IMR-90 (cell line): ENCODE data around the gene KRTAP5-9. TPM values are rescaled to one million over a fixed set of nuclear protein-coding genes. Genes with fewer than 3 reads are reported as not detected.

ENCODE experiments used
- ATAC-seq: fragments of 200-7000 bp; cut with Tn5 transposase; 2 replicates; pipeline ENCODE4 v1.9.1; 2020; ENCODE audit warnings: low read depth, mild to moderate bottlenecking, moderate library complexity
- BruUV-seq: library from RNA; stranded (reverse); fragments of 400-500 nt; replicated peaks from 2 replicates; lab custom pipeline; 2021; lab: Mats Ljungman, UMichigan
- CTCF ChIA-PET: fragments of 300-600 bp; formaldehyde crosslinking; extraction: SDS; loops from one replicate; lab custom pipeline; 2021; ENCODE audit warnings: antibody characterized with exemption; lab: Yijun Ruan, JAX
- POLR2A ChIA-PET: fragments of 300-600 bp; sonication (Branson Sonifier 250); formaldehyde crosslinking; loops from one replicate; lab custom pipeline; 2022; ENCODE audit warnings: antibody characterized with exemption; ENCODE audit not compliant: unreplicated experiment; lab: Charles Lee
- DNase-seq: peaks from one replicate; pipeline ENCODE4 v3.0.0; 2013
- H2AFZ ChIP-seq: replicated peaks from 2 replicates; pipeline ENCODE3; 2013; ENCODE audit warnings: low read length, mild to moderate bottlenecking; ENCODE audit not compliant: poor library complexity
- H2AK5ac ChIP-seq: 2 replicates; pipeline ENCODE4 v1.6.1; 2013; ENCODE audit warnings: low read depth, low read length, inconsistent platforms
- H2AK9ac ChIP-seq: replicated peaks from 2 replicates; pipeline ENCODE3; 2013; ENCODE audit warnings: mild to moderate bottlenecking, low read depth, low read length, moderate library complexity; ENCODE audit not compliant: poor library complexity
- H2BK120ac ChIP-seq: 2 replicates; pipeline ENCODE4 v1.6.1; 2013; ENCODE audit warnings: low read depth, low read length, inconsistent platforms
- H2BK15ac ChIP-seq: 3 replicates; pipeline ENCODE4 v1.6.1; 2013; ENCODE audit warnings: low read depth, low read length, inconsistent platforms
- H2BK20ac ChIP-seq: 2 replicates; pipeline ENCODE4 v1.6.1; 2013; ENCODE audit warnings: low read depth, mild to moderate bottlenecking, inconsistent platforms, low read length, moderate library complexity
- H2BK5ac ChIP-seq: 2 replicates; pipeline ENCODE4 v1.6.1; 2013; ENCODE audit warnings: mild to moderate bottlenecking, low read depth, low read length, inconsistent platforms; ENCODE audit not compliant: poor library complexity, severe bottlenecking
- H3K14ac ChIP-seq: replicated peaks from 2 replicates; pipeline ENCODE4 v1.6.1; 2013; ENCODE audit warnings: low read depth, low read length, inconsistent platforms
- H3K18ac ChIP-seq: 2 replicates; pipeline ENCODE4 v1.6.1; 2013; ENCODE audit warnings: low read depth, low read length, control low read depth
- H3K23ac ChIP-seq: 2 replicates; pipeline ENCODE4 v1.6.1; 2013; ENCODE audit warnings: low read depth, low read length, inconsistent platforms
- H3K27ac ChIP-seq: 2 replicates; pipeline ENCODE4 v1.5.1; 2013; ENCODE audit warnings: mild to moderate bottlenecking, control low read depth, low read length; ENCODE audit not compliant: insufficient read depth
- H3K27me3 ChIP-seq: 2 replicates; pipeline ENCODE4 v1.6.1; 2013; ENCODE audit warnings: low read length; ENCODE audit not compliant: control insufficient read depth, insufficient read depth
- H3K36me3 ChIP-seq: 2 replicates; pipeline ENCODE4 v1.6.1; 2013; ENCODE audit warnings: low read length, mixed read lengths; ENCODE audit not compliant: control insufficient read depth, insufficient read depth
- H3K4ac ChIP-seq: 2 replicates; pipeline ENCODE4 v1.6.1; 2013; ENCODE audit warnings: low read depth, low read length, inconsistent platforms
- H3K4me1 ChIP-seq: 2 replicates; pipeline ENCODE4 v1.6.1; 2013; ENCODE audit warnings: low read length, mixed read lengths; ENCODE audit not compliant: control insufficient read depth, insufficient read depth
- H3K4me2 ChIP-seq: 2 replicates; pipeline ENCODE4 v1.6.1; 2013; ENCODE audit warnings: low read depth, mild to moderate bottlenecking, control low read depth, low read length, moderate library complexity
- H3K4me3 ChIP-seq: 2 replicates; pipeline ENCODE4 v1.5.1; 2013; ENCODE audit warnings: low read depth, mild to moderate bottlenecking, control low read depth, low read length, moderate library complexity; ENCODE audit not compliant: insufficient read depth
- H3K56ac ChIP-seq: 2 replicates; pipeline ENCODE4 v1.6.1; 2013; ENCODE audit warnings: low read length, inconsistent platforms; ENCODE audit not compliant: insufficient read depth; ENCODE audit errors: extremely low read depth
- H3K79me1 ChIP-seq, 2 experiments: 2 replicates each; pipeline ENCODE4 v1.6.1; 2013; ENCODE audit warnings: low read length in 2 of 2, inconsistent platforms in 1 of 2, low read depth in 1 of 2
- H3K9ac ChIP-seq: 2 replicates; pipeline ENCODE4 v1.6.1; 2013; ENCODE audit warnings: low read depth, low read length, control low read depth
- H3K9me1 ChIP-seq: 2 replicates; pipeline ENCODE4 v1.6.1; 2013; ENCODE audit warnings: low read length, inconsistent platforms; ENCODE audit not compliant: insufficient read depth
- H3K9me3 ChIP-seq: 2 replicates; pipeline ENCODE4 v1.6.1; 2013; ENCODE audit warnings: low read length; ENCODE audit not compliant: control insufficient read depth, insufficient read depth
- H4K20me1 ChIP-seq: 2 replicates; pipeline ENCODE4 v1.6.1; 2013; ENCODE audit warnings: low read length, inconsistent platforms; ENCODE audit not compliant: insufficient read depth
- H4K5ac ChIP-seq: 2 replicates; pipeline ENCODE4 v1.6.1; 2013; ENCODE audit warnings: mild to moderate bottlenecking, low read depth, low read length, control low read depth
- H4K8ac ChIP-seq, 2 experiments: 2 replicates each; pipeline ENCODE4 v1.6.1; 2013; ENCODE audit warnings: low read depth in 2 of 2, low read length in 2 of 2, control low read depth in 1 of 2, inconsistent platforms in 1 of 2
- H4K91ac ChIP-seq: 2 replicates; pipeline ENCODE4 v1.6.1; 2013; ENCODE audit warnings: low read depth, low read length, inconsistent platforms; ENCODE audit not compliant: insufficient read depth
- BHLHE40 ChIP-seq: fragments of 150-350 bp; IDR thresholded peaks from 2 replicates; pipeline ENCODE4 v1.6.1; 2016; ENCODE audit warnings: mild to moderate bottlenecking, low read depth, low read length
- CEBPB ChIP-seq: IDR thresholded peaks from 2 replicates; pipeline ENCODE4 v1.6.1; 2012; ENCODE audit warnings: low read depth, low read length, improper control_type of control experiment
- CHD1 ChIP-seq: IDR thresholded peaks from 2 replicates; pipeline ENCODE4 v1.6.1; 2012; ENCODE audit warnings: low read depth, low read length, improper control_type of control experiment
- FOS ChIP-seq: fragments of 150-350 bp; IDR thresholded peaks from 2 replicates; pipeline ENCODE4 v1.6.1; 2016; ENCODE audit warnings: low read depth, low read length
- MAFK ChIP-seq: IDR thresholded peaks from 2 replicates; pipeline ENCODE4 v1.6.1; 2012; ENCODE audit warnings: low read depth, low read length, improper control_type of control experiment
- MAZ ChIP-seq: IDR thresholded peaks from 2 replicates; pipeline ENCODE4 v1.6.1; 2012; ENCODE audit warnings: low read depth, mild to moderate bottlenecking, low read length, improper control_type of control experiment, moderate library complexity, borderline replicate concordance
- MXI1 ChIP-seq: IDR thresholded peaks from 2 replicates; pipeline ENCODE4 v1.6.1; 2012; ENCODE audit warnings: low read depth, mild to moderate bottlenecking, low read length, moderate library complexity, borderline replicate concordance
- NFE2L2 ChIP-seq: fragments of 150-350 bp; IDR thresholded peaks from 2 replicates; pipeline ENCODE4 v1.6.1; 2016; ENCODE audit warnings: low read depth, mild to moderate bottlenecking, low read length
- RAD21 ChIP-seq: IDR thresholded peaks from 2 replicates; pipeline ENCODE4 v1.6.1; 2012; ENCODE audit warnings: low read length, improper control_type of control experiment
- RCOR1 ChIP-seq: IDR thresholded peaks from 2 replicates; pipeline ENCODE4 v1.6.1; 2012; ENCODE audit warnings: mild to moderate bottlenecking, low read length, improper control_type of control experiment; ENCODE audit not compliant: insufficient replicate concordance
- RFX5 ChIP-seq: IDR thresholded peaks from 2 replicates; pipeline ENCODE4 v1.8.0; 2012; ENCODE audit warnings: low read depth, mild to moderate bottlenecking, low read length, moderate library complexity
- SMC3 ChIP-seq: fragments of 150-350 bp; IDR thresholded peaks from 2 replicates; pipeline ENCODE4 v1.6.1; 2016; ENCODE audit warnings: low read depth, mild to moderate bottlenecking, antibody characterized with exemption, low read length, moderate library complexity
- WGBS, 2 experiments: methylation state at CpG; one replicate each; pipeline versions ENCODE4 v1.1.5 to v1.1.7; 2013; ENCODE audit warnings: missing lambda C conversion rate in 2 of 2; ENCODE audit not compliant: insufficient read length in 1 of 2; ENCODE audit errors: extremely low coverage in 2 of 2; 5-methylcytosine and 5-hydroxymethylcytosine counted together
- dilution Hi-C: fragments of 300-500 bp; cut with HindIII; formaldehyde crosslinking; loops from one replicate; pipeline ENCODE4 v1.14.3; 2018; ENCODE audit warnings: low sequenced_read_pairs; ENCODE audit not compliant: unreplicated experiment
- in situ Hi-C: fragments of 300-500 bp; cut with MboI; formaldehyde crosslinking; loops from 3 replicates; pipeline ENCODE4 v1.14.3; 2019; ENCODE audit warnings: low sequenced_read_pairs, inconsistent platforms, mixed read lengths
- intact Hi-C: fragments of 100-400 bp; cut with micrococcal nuclease; formaldehyde crosslinking; loops from 2 replicates; pipeline ENCODE4 v1.10.0; 2022
- polyA plus RNA-seq, 3 experiments: library from polyadenylated mRNA; depleted of rRNA; stranded (reverse); fragments of >200 nt; gene quantifications; 2 replicates each; pipeline ENCODE4 v1.2.3, GENCODE V29; 2012; ENCODE audit warnings: low replicate concordance in 1 of 3
- total RNA-seq: library from RNA; depleted of rRNA; stranded (reverse); fragments of >200 nt; gene quantifications from 2 replicates; pipeline ENCODE4 v1.2.3, GENCODE V29; 2012
- TF ChIP-seq, protein P1 (sequence below): fragments of 150-350 bp; IDR thresholded peaks from 2 replicates; pipeline ENCODE4 v1.6.1; 2016; ENCODE audit warnings: low read depth, mild to moderate bottlenecking, low read length, moderate library complexity, borderline replicate concordance
- TF ChIP-seq, protein P2 (sequence below): conservative IDR thresholded peaks from 2 replicates; pipeline ENCODE4 v1.5.1; 2012; ENCODE audit warnings: mild to moderate bottlenecking, low read depth, low read length, improper control_type of control experiment
- TF ChIP-seq, protein P3 (sequence below): fragments of 150-350 bp; IDR thresholded peaks from 2 replicates; pipeline ENCODE4 v1.6.1; 2017; ENCODE audit warnings: mild to moderate bottlenecking, antibody characterized with exemption, low read length, low read depth

The KRTAP5-9 gene
- total and polyA plus RNA-seq, 2 of the 4 experiments (the other 2 are of a cell fraction), result 0.09 TPM; not detected in 1

DNA sequence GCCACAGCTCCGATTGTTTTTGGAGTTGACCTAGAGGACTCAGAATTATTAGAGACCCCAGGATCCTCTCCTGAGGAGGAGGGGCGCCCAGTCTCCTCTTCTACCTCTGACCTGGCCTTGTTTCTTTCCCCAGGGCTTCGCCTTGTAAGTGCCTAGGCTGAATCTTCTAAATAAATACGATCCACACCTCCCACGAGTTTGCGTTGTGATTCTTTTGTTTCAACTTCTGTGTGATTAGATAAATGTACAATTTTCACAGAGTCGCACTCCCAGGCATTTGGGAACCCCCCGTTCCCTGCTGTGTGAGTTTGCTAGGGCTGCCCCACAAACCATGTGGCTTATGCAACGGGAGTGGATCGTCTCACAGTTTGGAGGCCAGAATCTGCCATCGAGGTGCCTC lies 9.2 kb upstream of the KRTAP5-9 start:
- BruUV-seq, result no TSS peak
- Histone ChIP-seq H3K36me3 (no peaks in the 10 kb centered on the region), H3K56ac (no peak overlapping the region), H3K27ac (no peak overlapping the region), H3K18ac (no peak overlapping the region), H3K4me2 (no peak overlapping the region), H4K91ac (no peak overlapping the region), H4K5ac (no peak overlapping the region), H4K20me1 (no peaks in the 10 kb centered on the region), H3K79me1 (no peaks in the 10 kb centered on the region), H3K27me3 (peaks cover 14% of the 10 kb centered on the region), H4K8ac (no peak overlapping the region), H3K14ac (no peak overlapping the region), H3K9ac (no peak overlapping the region), H2BK120ac (no peak overlapping the region), H2AFZ (no peak overlapping the region), H3K9me3 (no peaks in the 10 kb centered on the region), H3K4me1 (no peaks in the 10 kb centered on the region), H3K4ac (no peak overlapping the region), H2AK9ac (no peak overlapping the region), H3K9me1 (no peaks in the 10 kb centered on the region), H3K4me3 (no peak overlapping the region), H2AK5ac (no peak overlapping the region), H2BK20ac (no peak overlapping the region), H2BK15ac (no peak overlapping the region), H2BK5ac (no peak overlapping the region), H3K23ac (no peak overlapping the region)
- no peak for ATAC-seq
- intact Hi-C loops, result no loop called here
- no CpG with 5 or more reads among the region's 11 CpGs for WGBS, 2 experiments
- ChIA-PET CTCF (no interaction called here), POLR2A (no interaction called here)
- dilution Hi-C loops, result no loop called here
- DNase-seq, result no peak
- in situ Hi-C loops, result no loop called here
- no peak for TF ChIP-seq CHD1
- no peak for TF ChIP-seq CEBPB
- TF ChIP-seq RAD21, result no peak
- no peak for TF ChIP-seq BHLHE40
- TF ChIP-seq MXI1, result no peak
- TF ChIP-seq RFX5, result no peak
- TF ChIP-seq, protein P1, sequence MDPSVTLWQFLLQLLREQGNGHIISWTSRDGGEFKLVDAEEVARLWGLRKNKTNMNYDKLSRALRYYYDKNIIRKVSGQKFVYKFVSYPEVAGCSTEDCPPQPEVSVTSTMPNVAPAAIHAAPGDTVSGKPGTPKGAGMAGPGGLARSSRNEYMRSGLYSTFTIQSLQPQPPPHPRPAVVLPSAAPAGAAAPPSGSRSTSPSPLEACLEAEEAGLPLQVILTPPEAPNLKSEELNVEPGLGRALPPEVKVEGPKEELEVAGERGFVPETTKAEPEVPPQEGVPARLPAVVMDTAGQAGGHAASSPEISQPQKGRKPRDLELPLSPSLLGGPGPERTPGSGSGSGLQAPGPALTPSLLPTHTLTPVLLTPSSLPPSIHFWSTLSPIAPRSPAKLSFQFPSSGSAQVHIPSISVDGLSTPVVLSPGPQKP, result no peak
- TF ChIP-seq, protein P2, sequence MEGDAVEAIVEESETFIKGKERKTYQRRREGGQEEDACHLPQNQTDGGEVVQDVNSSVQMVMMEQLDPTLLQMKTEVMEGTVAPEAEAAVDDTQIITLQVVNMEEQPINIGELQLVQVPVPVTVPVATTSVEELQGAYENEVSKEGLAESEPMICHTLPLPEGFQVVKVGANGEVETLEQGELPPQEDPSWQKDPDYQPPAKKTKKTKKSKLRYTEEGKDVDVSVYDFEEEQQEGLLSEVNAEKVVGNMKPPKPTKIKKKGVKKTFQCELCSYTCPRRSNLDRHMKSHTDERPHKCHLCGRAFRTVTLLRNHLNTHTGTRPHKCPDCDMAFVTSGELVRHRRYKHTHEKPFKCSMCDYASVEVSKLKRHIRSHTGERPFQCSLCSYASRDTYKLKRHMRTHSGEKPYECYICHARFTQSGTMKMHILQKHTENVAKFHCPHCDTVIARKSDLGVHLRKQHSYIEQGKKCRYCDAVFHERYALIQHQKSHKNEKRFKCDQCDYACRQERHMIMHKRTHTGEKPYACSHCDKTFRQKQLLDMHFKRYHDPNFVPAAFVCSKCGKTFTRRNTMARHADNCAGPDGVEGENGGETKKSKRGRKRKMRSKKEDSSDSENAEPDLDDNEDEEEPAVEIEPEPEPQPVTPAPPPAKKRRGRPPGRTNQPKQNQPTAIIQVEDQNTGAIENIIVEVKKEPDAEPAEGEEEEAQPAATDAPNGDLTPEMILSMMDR, result no peak
- no peak for TF ChIP-seq FOS
- no peak for TF ChIP-seq MAZ
- no peak for TF ChIP-seq SMC3
- TF ChIP-seq NFE2L2, result no peak
- TF ChIP-seq, protein P3, sequence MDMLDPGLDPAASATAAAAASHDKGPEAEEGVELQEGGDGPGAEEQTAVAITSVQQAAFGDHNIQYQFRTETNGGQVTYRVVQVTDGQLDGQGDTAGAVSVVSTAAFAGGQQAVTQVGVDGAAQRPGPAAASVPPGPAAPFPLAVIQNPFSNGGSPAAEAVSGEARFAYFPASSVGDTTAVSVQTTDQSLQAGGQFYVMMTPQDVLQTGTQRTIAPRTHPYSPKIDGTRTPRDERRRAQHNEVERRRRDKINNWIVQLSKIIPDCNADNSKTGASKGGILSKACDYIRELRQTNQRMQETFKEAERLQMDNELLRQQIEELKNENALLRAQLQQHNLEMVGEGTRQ, result no peak
- TF ChIP-seq RCOR1, result no peak
- TF ChIP-seq MAFK, result no peak
